Caki2 (cell line): ENCODE data around the gene LSS. TPM values are rescaled to one million over a fixed set of nuclear protein-coding genes. Genes with fewer than 3 reads are reported as not detected.
A peak's percentile ranks its signal among the peaks of the same experiment; 100 is the strongest.
"Not testable (repeated sequence)": the region's sequence is repeated elsewhere in the genome, so short reads cannot be mapped to it uniquely, and the experiment has no call there.

ENCODE experiments used
- DNase-seq: peaks from one replicate; pipeline ENCODE4 v3.0.0-alpha.2; 2015; ENCODE audit warnings: low read depth
- in situ Hi-C: cut with HindIII; loops from 2 replicates; pipeline ENCODE4 v1.10.0; 2016; ENCODE audit warnings: low sequenced_read_pairs, low pct_unique_long_range_greater_than_20kb, mixed read lengths
- total RNA-seq: library from RNA; depleted of rRNA; stranded (reverse); fragments of >200 nt; shearing (Covaris generic); gene quantifications from 2 replicates; pipeline ENCODE4 v1.2.3, GENCODE V29; 2014; ENCODE audit warnings: low replicate concordance

LSS gene
- total RNA-seq, 1 experiment from 2014 or later = 18.8 TPM

- no peak for DNase-seq
- in situ Hi-C loops = no loop called here
Measured at GRCh38 chr21:46151989-46152926, 76.3 kb downstream of the LSS start.

GRCh38 chr21:46151261-46151988 is 77.1 kb downstream of the LSS start:
- in situ Hi-C loops = no loop called here
- no peak for DNase-seq

- no peak for DNase-seq
- in situ Hi-C loops = no loop called here
Measured at GRCh38 chr21:46150491-46151121, 78.0 kb downstream of the LSS start.

- in situ Hi-C loops = no loop called here
- DNase-seq = no peak
Measured at GRCh38 chr21:46150073-46150472, 78.5 kb downstream of the LSS start.

GRCh38 chr21:46149205-46149901 is 79.2 kb downstream of the LSS start:
- in situ Hi-C loops = no loop called here
- no peak for DNase-seq

GRCh38 chr21:46148106-46148505 is 80.5 kb downstream of the LSS start:
- in situ Hi-C loops = no loop called here
- DNase-seq = no peak

- peak; percentile 31 for DNase-seq
- in situ Hi-C loops = not testable (repeated sequence)
Measured at GRCh38 chr21:46147429-46147828, 81.1 kb downstream of the LSS start.

GRCh38 chr21:46146856-46147255 is 81.7 kb downstream of the LSS start:
- in situ Hi-C loops = no loop called here
- no peak for DNase-seq

GRCh38 chr21:46145840-46146691 is 82.5 kb downstream of the LSS start:
- in situ Hi-C loops = no loop called here
- no peak for DNase-seq

- in situ Hi-C loops = no loop called here
- DNase-seq = no peak
Measured at GRCh38 chr21:46145159-46145839, 83.3 kb downstream of the LSS start.

GRCh38 chr21:46144464-46145070 is 84.0 kb downstream of the LSS start:
- DNase-seq = no peak
- in situ Hi-C loops = no loop called here

GRCh38 chr21:46142582-46143473 is 85.7 kb downstream of the LSS start:
- DNase-seq = no peak
- in situ Hi-C loops = no loop called here

GRCh38 chr21:46141767-46142581 is 86.6 kb downstream of the LSS start:
- DNase-seq = no peak
- in situ Hi-C loops = no loop called here

- in situ Hi-C loops, DNase-seq: not testable (repeated sequence)
Measured at GRCh38 chr21:46140352-46141003, 88.1 kb downstream of the LSS start.

- DNase-seq = no peak
- in situ Hi-C loops = no loop called here
Measured at GRCh38 chr21:46139686-46140085, 88.9 kb downstream of the LSS start.
